BE2C (cell line): ENCODE data around the gene AMN.
"Not testable (repeated sequence)": the region's sequence is repeated elsewhere in the genome, so short reads cannot be mapped to it uniquely, and the experiment has no call there.

ENCODE experiments used
- DNase-seq: peaks from one replicate; pipeline ENCODE4 v3.0.0-alpha.2; 2020
- H3K27me3 ChIP-seq: fragments of 250-450 bp; sonication (Bioruptor Pico); 2 replicates; pipeline ENCODE4 v1.5.1; 2020; ENCODE audit warnings: mild to moderate bottlenecking
- H3K36me3 ChIP-seq: fragments of 250-450 bp; sonication (Bioruptor Pico); 2 replicates; pipeline ENCODE4 v1.5.1; 2020; ENCODE audit warnings: mild to moderate bottlenecking
- H3K4me1 ChIP-seq: fragments of 250-450 bp; sonication (Bioruptor Pico); 2 replicates; pipeline ENCODE4 v1.5.1; 2020
- H3K4me3 ChIP-seq: 2 replicates; pipeline ENCODE4 v1.5.1; 2011; ENCODE audit warnings: low read depth, low read length
- H3K9me3 ChIP-seq: fragments of 250-450 bp; sonication (Bioruptor Pico); 2 replicates; pipeline ENCODE4 v1.5.1; 2020
- TF ChIP-seq, protein P1 (sequence below): IDR thresholded peaks from 2 replicates; pipeline ENCODE4 v1.5.1; 2012; ENCODE audit warnings: mild to moderate bottlenecking, low read depth, low read length

AMN gene

DNA sequence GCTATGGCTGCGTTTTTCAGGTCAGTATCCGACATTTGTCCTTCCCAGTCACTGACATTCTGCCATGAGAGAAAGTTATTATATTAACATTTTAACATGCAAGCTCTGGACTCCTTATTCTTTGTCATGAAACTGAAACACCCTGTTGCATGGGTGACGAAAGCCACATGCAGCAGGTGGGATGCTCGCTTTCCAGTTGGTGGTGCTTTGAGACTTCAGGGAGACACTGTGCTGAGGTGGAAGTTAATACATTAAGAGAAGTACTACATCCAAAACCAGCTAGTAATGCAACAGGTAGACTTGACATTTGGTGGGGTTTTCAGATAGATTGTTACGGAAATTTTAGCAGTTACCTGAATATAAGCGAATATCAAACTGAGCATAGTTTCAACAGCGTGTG lies 32.8 kb upstream of the AMN start:
- Histone ChIP-seq H3K9me3 (no peaks in the 10 kb centered on the region), H3K36me3 (peaks cover 17% of the 10 kb centered on the region), H3K27me3 (no peaks in the 10 kb centered on the region), H3K4me3 (no peak overlapping the region), H3K4me1 (no peaks in the 10 kb centered on the region)
- TF ChIP-seq, protein P1, sequence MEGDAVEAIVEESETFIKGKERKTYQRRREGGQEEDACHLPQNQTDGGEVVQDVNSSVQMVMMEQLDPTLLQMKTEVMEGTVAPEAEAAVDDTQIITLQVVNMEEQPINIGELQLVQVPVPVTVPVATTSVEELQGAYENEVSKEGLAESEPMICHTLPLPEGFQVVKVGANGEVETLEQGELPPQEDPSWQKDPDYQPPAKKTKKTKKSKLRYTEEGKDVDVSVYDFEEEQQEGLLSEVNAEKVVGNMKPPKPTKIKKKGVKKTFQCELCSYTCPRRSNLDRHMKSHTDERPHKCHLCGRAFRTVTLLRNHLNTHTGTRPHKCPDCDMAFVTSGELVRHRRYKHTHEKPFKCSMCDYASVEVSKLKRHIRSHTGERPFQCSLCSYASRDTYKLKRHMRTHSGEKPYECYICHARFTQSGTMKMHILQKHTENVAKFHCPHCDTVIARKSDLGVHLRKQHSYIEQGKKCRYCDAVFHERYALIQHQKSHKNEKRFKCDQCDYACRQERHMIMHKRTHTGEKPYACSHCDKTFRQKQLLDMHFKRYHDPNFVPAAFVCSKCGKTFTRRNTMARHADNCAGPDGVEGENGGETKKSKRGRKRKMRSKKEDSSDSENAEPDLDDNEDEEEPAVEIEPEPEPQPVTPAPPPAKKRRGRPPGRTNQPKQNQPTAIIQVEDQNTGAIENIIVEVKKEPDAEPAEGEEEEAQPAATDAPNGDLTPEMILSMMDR, result no peak
- DNase-seq, result no peak

DNA sequence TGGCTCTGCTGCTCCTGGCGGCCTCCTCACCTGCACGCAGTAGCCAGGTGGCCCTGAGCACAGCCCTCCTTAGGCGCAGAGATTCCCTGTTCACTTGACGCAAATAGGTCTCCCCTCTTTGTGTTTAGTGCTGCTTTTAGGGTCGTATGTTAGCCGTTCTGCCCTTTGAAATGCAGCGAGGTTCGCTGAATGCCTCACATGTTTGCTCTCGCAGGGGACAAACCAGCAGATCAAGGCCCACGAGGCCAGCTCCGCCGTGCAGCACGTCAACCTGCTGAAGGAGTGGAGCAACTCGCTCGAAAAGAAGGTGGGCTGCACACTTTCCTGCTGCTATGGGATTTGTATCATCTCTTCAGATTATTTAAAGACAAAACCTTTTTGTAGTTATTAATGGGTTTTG lies 31.4 kb upstream of the AMN start:
- Histone ChIP-seq H3K4me3 (no peak overlapping the region), H3K9me3 (no peaks in the 10 kb centered on the region), H3K27me3 (no peaks in the 10 kb centered on the region), H3K36me3 (peaks cover 15% of the 10 kb centered on the region), H3K4me1 (no peaks in the 10 kb centered on the region)
- TF ChIP-seq, protein P1, result no peak
- DNase-seq, result no peak

DNA sequence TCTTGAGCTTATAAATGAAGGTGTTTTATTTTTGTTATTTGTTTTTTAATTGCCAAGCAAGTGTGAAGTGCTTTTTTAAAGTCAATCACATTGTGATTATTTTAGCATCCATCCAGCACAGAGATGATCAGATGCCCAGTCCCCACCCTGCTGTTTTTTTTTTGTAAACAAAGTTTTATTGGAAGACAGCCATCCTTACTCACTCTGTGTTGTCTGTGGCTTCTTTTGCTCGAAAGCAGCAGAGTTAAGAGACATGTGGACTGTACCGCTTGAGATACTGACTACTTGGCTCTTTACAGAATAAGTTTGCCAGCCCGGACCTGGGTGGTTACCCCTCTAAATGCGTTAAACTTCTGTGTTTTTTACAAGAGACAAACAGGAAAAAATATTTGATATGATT lies 30.9 kb upstream of the AMN start:
- Histone ChIP-seq H3K9me3 (no peaks in the 10 kb centered on the region), H3K27me3 (no peaks in the 10 kb centered on the region), H3K36me3 (peaks cover 11% of the 10 kb centered on the region), H3K4me3 (no peak overlapping the region), H3K4me1 (no peaks in the 10 kb centered on the region)
- no peak for DNase-seq
- TF ChIP-seq, protein P1, result no peak

DNA sequence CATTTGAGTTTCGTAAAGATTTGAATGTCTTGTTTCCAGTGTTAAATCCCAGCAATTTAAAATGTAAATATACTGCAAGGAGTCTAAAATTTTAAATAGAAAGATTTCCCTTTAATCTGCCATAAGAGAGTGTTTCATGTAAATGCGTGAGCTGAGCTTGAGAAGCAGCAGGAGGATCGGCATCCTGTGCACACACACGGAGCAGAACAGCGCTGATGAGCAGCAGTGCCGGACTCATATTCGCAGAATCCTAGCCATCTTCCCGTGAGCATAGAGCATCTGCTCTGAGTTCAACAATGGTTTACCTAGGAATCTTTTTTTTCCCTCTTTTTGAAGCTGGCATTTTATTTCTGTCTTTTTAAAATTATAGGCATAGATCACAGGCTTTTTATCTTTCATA lies 29.8 kb upstream of the AMN start:
- no peaks in the 10 kb centered on the region for H3K4me1 ChIP-seq
- H3K27me3 ChIP-seq, result no peaks in the 10 kb centered on the region
- no peaks in the 10 kb centered on the region for H3K9me3 ChIP-seq
- TF ChIP-seq, protein P1, result no peak
- peaks cover 10% of the 10 kb centered on the region for H3K36me3 ChIP-seq
- no peak for DNase-seq
- no peak overlapping the region for H3K4me3 ChIP-seq

DNA sequence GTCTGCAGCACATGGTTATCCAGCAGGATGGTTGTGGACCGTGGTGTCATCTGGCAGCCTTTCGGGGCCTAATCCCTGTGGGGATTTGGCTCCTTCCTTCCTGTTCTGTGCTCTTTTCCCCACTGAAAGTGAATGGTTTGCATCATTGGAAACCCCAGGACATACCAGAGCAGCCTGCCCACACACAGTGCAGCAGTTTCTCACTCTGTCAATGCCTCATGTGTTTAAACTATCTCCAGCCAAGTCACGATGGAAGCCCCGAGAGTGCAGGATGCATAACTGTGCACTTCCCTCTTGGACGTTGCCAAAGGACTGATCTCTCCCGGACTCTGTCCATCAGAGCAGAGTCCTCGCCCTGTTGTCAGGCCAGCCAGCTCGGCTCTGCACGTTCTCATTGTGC lies 29.0 kb upstream of the AMN start:
- H3K9me3 ChIP-seq, result no peaks in the 10 kb centered on the region
- H3K36me3 ChIP-seq, result peaks cover 8% of the 10 kb centered on the region
- no peaks in the 10 kb centered on the region for H3K4me1 ChIP-seq
- H3K27me3 ChIP-seq, result no peaks in the 10 kb centered on the region
- no peak for DNase-seq
- TF ChIP-seq, protein P1, result no peak
- no peak overlapping the region for H3K4me3 ChIP-seq

DNA sequence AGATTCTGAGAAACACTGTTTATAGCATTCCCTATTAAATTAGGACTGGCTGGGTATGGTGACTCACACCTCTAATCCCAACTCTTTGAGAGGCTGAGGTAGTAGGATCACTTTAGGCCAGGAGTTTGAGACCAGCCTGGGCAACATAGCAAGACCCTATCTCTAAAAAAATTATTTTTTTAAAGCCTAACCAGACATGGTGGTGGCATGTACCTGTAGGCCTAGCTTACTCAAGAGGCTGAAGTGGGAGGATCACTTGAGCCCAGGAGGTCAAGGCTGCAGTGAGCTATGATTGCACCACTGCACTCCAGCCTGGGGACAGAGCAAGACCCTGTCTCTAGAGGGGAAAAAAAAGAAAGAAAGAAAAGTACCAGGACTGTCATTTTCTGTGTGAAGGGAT lies 25.7 kb upstream of the AMN start:
- not testable (repeated sequence) for H3K36me3 ChIP-seq, H3K27me3 ChIP-seq, DNase-seq, H3K4me3 ChIP-seq, H3K9me3 ChIP-seq, H3K4me1 ChIP-seq
